Parathyroid adenoma (tissue), 2 donors: ENCODE data around the gene AP2A2.

Experiments used
- H2AFZ ChIP-seq: fragments of 300-600 bp; sonication (generic); one replicate; pipeline ENCODE4 v1.7.0; 2017; ENCODE audit warnings: antibody characterized with exemption, mild to moderate bottlenecking
- H3K27ac ChIP-seq: fragments of 300-600 bp; sonication (generic); one replicate; pipeline ENCODE4 v1.7.0; 2017
- H3K27me3 ChIP-seq: fragments of 300-600 bp; sonication (generic); one replicate; pipeline ENCODE4 v1.7.0; 2017; ENCODE audit warnings: low read length; ENCODE audit not compliant: control insufficient read depth, insufficient read depth
- H3K36me3 ChIP-seq: fragments of 300-600 bp; sonication (generic); one replicate; pipeline ENCODE4 v1.7.0; 2017; ENCODE audit warnings: low read length; ENCODE audit not compliant: control insufficient read depth, insufficient read depth
- H3K4me1 ChIP-seq: fragments of 300-600 bp; sonication (generic); one replicate; pipeline ENCODE4 v1.7.0; 2017; ENCODE audit warnings: control low read depth
- H3K4me2 ChIP-seq: fragments of 300-600 bp; sonication (generic); one replicate; pipeline ENCODE4 v1.7.0; 2017; ENCODE audit warnings: low read length
- H3K4me3 ChIP-seq: fragments of 300-600 bp; sonication (generic); one replicate; pipeline ENCODE4 v1.7.0; 2017; ENCODE audit warnings: low read depth, low read length
- H3K79me2 ChIP-seq: fragments of 300-600 bp; sonication (generic); one replicate; pipeline ENCODE4 v1.7.0; 2017; ENCODE audit warnings: control low read depth
- H3K9ac ChIP-seq: fragments of 300-600 bp; sonication (generic); one replicate; pipeline ENCODE4 v1.7.0; 2017; ENCODE audit warnings: mild to moderate bottlenecking
- H3K9me3 ChIP-seq: fragments of 300-600 bp; sonication (generic); one replicate; pipeline ENCODE4 v1.7.0; 2017; ENCODE audit warnings: low read length; ENCODE audit not compliant: control insufficient read depth
- CTCF ChIP-seq: fragments of 300-600 bp; sonication (generic); IDR thresholded peaks from one replicate; pipeline ENCODE4 v1.7.0; 2017; ENCODE audit warnings: antibody characterized with exemption, mild to moderate bottlenecking
- donor health status: primary hyperparathyroidism.

AP2A2 gene

GRCh38 chr11:993632-994167 is 68.0 kb downstream of the AP2A2 start:
- H3K9me3 ChIP-seq = no peaks in the 10 kb centered on the region
- H3K36me3 ChIP-seq = no peaks in the 10 kb centered on the region
- H2AFZ ChIP-seq = no peak overlapping the region
- H3K27ac ChIP-seq = no peak overlapping the region
- no peak overlapping the region for H3K9ac ChIP-seq
- no peaks in the 10 kb centered on the region for H3K4me1 ChIP-seq
- peaks cover 9% of the 10 kb centered on the region for H3K79me2 ChIP-seq
- H3K4me3 ChIP-seq = no peak overlapping the region
- no peaks in the 10 kb centered on the region for H3K27me3 ChIP-seq
- TF ChIP-seq CTCF = no peak
- no peak overlapping the region for H3K4me2 ChIP-seq

- Histone ChIP-seq H3K9ac (no peak overlapping the region), H3K27me3 (no peaks in the 10 kb centered on the region), H3K4me3 (no peak overlapping the region), H3K79me2 (peaks cover 2% of the 10 kb centered on the region), H3K4me1 (no peaks in the 10 kb centered on the region), H3K4me2 (no peak overlapping the region), H3K27ac (no peak overlapping the region), H3K36me3 (no peaks in the 10 kb centered on the region), H2AFZ (no peak overlapping the region), H3K9me3 (no peaks in the 10 kb centered on the region)
- TF ChIP-seq CTCF = no peak
Observed at GRCh38 chr11:995044-995751, 69.5 kb downstream of the AP2A2 start.

GRCh38 chr11:995752-996420 is 70.2 kb downstream of the AP2A2 start:
- no peak overlapping the region for H2AFZ ChIP-seq
- no peak overlapping the region for H3K9ac ChIP-seq
- H3K9me3 ChIP-seq = no peaks in the 10 kb centered on the region
- no peaks in the 10 kb centered on the region for H3K36me3 ChIP-seq
- H3K79me2 ChIP-seq = peaks cover 2% of the 10 kb centered on the region
- no peak overlapping the region for H3K4me2 ChIP-seq
- no peaks in the 10 kb centered on the region for H3K4me1 ChIP-seq
- no peaks in the 10 kb centered on the region for H3K27me3 ChIP-seq
- TF ChIP-seq CTCF = no peak
- H3K4me3 ChIP-seq = no peak overlapping the region
- no peak overlapping the region for H3K27ac ChIP-seq

GRCh38 chr11:996681-997080 is 71.0 kb downstream of the AP2A2 start:
- Histone ChIP-seq H2AFZ (no peak overlapping the region), H3K4me2 (no peak overlapping the region), H3K4me3 (no peak overlapping the region), H3K27me3 (no peaks in the 10 kb centered on the region), H3K79me2 (no peaks in the 10 kb centered on the region), H3K4me1 (no peaks in the 10 kb centered on the region), H3K9ac (no peak overlapping the region), H3K27ac (no peak overlapping the region), H3K36me3 (no peaks in the 10 kb centered on the region), H3K9me3 (no peaks in the 10 kb centered on the region)
- TF ChIP-seq CTCF = no peak
